ENCODE measurements around the gene VSIG8.
A peak's percentile ranks its signal among the peaks of the same experiment; 100 is the strongest.

The VSIG8 gene

DNA sequence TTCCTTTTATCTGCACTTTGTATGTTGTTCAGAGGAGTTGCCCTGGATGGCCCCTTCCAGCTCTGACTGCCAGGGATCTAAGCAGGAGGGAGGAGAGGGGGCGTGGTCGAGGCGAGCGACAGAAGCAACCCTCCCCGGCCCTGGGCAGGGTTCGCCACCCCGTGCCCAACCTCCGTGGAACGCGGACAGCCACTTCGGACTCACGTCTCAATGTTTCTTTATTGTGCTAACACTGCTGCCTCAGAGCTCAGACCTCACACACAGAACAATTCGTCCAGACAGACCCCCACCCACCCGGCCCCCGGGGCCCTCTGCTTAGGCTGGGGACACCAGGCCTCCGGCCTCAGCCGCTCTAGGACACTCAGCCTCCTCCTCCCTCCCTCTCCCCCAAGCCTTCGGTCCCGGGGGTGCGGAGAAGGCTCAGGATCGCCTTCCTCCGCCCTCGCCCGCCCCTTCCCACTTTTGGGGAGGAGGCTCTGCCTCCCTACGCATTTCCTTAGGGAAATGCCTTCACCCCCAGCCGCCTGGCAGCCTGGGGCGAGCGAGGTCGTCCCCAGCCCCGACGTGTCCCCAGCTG lies 8.3 kb downstream of the VSIG8 start:
- TF ChIP-seq, protein P1, sequence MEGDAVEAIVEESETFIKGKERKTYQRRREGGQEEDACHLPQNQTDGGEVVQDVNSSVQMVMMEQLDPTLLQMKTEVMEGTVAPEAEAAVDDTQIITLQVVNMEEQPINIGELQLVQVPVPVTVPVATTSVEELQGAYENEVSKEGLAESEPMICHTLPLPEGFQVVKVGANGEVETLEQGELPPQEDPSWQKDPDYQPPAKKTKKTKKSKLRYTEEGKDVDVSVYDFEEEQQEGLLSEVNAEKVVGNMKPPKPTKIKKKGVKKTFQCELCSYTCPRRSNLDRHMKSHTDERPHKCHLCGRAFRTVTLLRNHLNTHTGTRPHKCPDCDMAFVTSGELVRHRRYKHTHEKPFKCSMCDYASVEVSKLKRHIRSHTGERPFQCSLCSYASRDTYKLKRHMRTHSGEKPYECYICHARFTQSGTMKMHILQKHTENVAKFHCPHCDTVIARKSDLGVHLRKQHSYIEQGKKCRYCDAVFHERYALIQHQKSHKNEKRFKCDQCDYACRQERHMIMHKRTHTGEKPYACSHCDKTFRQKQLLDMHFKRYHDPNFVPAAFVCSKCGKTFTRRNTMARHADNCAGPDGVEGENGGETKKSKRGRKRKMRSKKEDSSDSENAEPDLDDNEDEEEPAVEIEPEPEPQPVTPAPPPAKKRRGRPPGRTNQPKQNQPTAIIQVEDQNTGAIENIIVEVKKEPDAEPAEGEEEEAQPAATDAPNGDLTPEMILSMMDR (IDR thresholded peaks at IDR 0.05; ENCODE audit: low read depth, low read length), result no peak
- DNase-seq (ENCODE audit: low read depth in 2 of 2), result peak; percentile 54 to 69
- peak overlapping the region; percentile 64 to 68 for H3K4me3 ChIP-seq (replicated peaks in 1 of 2; ENCODE audit: low read depth in 2 of 2, low read length in 2 of 2)

DNA sequence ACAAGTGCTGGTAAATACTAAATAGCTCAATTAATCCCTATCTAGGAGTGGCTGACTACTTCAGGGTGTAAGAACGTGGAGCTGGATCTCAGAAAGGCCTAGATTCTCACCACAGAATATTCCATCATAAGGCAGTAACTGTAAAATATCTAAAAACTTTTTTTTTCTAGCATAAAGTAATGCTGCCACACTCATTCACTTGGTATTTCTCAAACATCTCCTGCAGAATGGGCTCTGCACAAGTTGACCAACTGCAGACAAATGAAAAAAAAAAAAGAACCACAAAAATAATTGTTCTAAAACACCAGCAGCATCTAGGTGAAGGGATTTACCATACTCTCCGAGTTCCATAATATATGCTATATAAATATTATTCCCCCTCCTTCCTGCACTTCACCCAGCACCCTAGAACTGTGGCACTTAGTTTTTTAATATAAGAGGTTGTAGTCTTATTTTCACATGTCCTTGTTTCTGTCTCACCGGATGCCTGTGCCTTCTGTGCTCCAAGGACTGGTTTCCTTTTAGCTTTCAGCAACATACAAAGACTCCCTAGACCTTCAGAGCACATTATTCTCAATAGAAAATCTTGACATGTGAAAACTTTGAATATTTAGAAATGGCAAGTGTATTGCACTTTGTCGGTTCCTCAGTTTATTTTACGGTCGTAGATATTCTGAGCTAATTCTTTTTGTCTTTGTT lies 8.9 kb downstream of the VSIG8 start:
- peak overlapping the region; percentile 64 to 68 for H3K4me3 ChIP-seq (replicated peaks in 1 of 2; ENCODE audit: low read depth in 2 of 2, low read length in 2 of 2)
- DNase-seq (ENCODE audit: low read depth in 2 of 2), result peak; percentile 26 to 61
- TF ChIP-seq, protein P1 (IDR thresholded peaks at IDR 0.05; ENCODE audit: low read depth, low read length), result no peak

DNA sequence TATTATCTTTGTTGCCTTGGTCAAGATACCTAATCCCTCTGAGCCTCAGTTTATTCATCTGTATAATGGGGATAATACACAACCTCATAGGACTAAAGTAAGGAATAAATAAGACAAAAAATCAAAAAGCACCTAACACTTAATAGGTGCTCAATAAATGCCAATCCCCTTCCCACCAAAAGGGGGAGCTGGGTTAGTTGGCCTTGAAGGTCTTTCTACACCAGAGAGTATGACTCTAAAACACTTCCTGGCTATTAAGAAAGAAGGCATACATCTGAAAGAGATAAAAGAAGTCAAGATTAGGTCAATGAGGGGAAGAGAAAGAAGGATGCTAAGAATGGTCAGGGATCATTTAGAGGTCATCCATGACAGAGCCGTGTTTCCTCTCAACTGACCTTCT lies 11.1 kb downstream of the VSIG8 start:
- TF ChIP-seq, protein P1 (IDR thresholded peaks at IDR 0.05; ENCODE audit: low read depth, low read length), result peak; percentile 19
- H3K4me3 ChIP-seq (replicated peaks in 1 of 2; ENCODE audit: low read depth in 2 of 2, low read length in 2 of 2), result no peak overlapping the region
- peak in 1 of 2 donors; percentile 24 for DNase-seq (ENCODE audit: low read depth in 2 of 2)

DNA sequence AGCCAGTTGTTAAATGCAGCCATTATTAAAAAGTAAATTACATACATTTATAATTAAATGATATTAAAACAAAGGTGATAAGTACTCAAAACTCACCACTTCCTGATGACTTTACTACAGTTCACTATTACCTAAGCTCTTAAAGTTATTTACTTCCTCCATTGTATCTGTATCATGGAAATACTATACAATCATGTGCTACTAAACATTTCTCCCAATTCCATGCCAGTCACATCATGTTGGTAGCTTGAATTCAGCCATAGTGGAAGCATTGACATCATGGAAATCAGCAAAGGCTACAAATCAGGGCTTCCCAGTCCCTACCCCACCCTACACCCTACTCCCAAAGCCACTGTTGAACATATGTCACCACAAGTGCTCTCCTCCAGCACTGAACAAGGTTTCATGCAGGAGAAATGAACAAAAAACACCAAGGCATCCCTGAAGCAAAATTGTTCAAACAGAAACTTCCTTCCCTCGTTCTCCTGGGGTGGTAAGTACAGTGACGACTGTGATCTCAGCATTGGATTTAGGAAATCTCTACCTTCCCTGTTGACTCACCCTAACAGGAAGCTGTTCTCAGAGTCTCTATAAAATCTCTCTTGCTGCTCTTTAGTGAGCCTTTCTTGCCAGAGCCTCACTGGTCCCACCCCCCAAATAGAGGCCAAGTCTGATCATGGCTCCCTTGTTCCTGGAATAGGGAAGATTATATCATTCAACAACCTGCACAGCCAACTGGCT lies 12.7 kb downstream of the VSIG8 start:
- TF ChIP-seq, protein P1 (IDR thresholded peaks at IDR 0.05; ENCODE audit: low read depth, low read length), result no peak
- H3K4me3 ChIP-seq (replicated peaks in 1 of 2; ENCODE audit: low read depth in 2 of 2, low read length in 2 of 2), result peak overlapping the region in 1 of 2 donors; percentile 15
- peak; percentile 47 to 78 for DNase-seq (ENCODE audit: low read depth in 2 of 2)

DNA sequence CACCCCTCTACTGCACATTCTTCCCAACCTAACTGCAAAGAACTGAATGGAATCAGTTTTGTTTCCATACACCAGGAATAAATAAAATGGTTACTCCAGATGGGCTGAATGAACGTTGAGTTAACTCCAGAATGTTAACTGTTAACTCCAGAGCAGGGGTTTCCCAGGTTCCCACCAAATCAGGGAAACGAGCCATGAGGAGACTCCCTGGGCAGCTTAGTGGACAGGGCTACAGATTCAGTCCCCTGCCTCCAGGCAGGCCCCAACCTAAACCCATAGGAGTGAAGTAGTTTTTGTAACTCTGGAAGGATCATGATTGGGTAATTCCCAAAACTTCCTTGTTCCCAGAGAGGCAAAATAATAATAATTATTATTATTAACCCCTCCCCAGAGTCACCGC lies 14.1 kb downstream of the VSIG8 start:
- no peak overlapping the region for H3K4me3 ChIP-seq (replicated peaks in 1 of 2; ENCODE audit: low read depth in 2 of 2, low read length in 2 of 2)
- TF ChIP-seq, protein P1 (IDR thresholded peaks at IDR 0.05; ENCODE audit: low read depth, low read length), result no peak
- DNase-seq (ENCODE audit: low read depth in 2 of 2), result no peak

DNA sequence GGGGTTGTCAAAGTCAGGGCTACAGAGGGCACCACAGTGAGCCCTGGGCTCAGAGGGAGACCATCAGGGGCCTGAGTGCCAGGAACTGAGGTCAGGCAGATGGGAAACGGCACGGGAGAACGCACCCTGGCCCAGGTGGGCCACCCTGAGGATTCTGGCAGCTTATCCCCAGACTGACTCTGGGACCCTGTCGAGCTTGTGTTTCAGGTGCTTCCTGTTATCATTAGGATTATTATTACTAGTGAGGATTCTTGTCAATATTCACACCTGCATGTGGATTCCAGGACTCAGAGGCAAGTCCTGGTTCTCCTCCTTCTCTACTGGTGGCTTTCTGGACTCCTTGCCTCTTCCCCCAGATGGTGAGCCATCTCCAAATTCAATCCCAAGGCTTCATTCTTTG lies 15.2 kb downstream of the VSIG8 start:
- DNase-seq (ENCODE audit: low read depth in 2 of 2), result no peak
- TF ChIP-seq, protein P1 (IDR thresholded peaks at IDR 0.05; ENCODE audit: low read depth, low read length), result no peak
- H3K4me3 ChIP-seq (replicated peaks in 1 of 2; ENCODE audit: low read depth in 2 of 2, low read length in 2 of 2), result no peak overlapping the region

Measured in cardiac fibroblast (primary cell).